Spinal cord (tissue), 10 donors: ENCODE results near the gene GPR4. TPM values are rescaled to one million over a fixed set of nuclear protein-coding genes. Genes with fewer than 3 reads are reported as not detected.

Experiments used
- DNase-seq, 6 donors: peaks; one replicate each; pipeline versions ENCODE4 v3.0.0 to v3.0.0-alpha.2; 2013 to 2015; ENCODE audit warnings: low spot score in 6 of 6, low read depth in 4 of 6
- H3K27ac ChIP-seq: one replicate; pipeline ENCODE4 v1.5.1; 2013; ENCODE audit warnings: low read depth, low read length, control low read depth
- H3K27me3 ChIP-seq: one replicate; pipeline ENCODE4 v1.6.1; 2013; ENCODE audit warnings: low read length; ENCODE audit not compliant: control insufficient read depth, insufficient read depth
- H3K36me3 ChIP-seq: one replicate; pipeline ENCODE4 v1.6.1; 2013; ENCODE audit warnings: low read length; ENCODE audit not compliant: control insufficient read depth, insufficient read depth
- H3K4me1 ChIP-seq: one replicate; pipeline ENCODE4 v1.6.1; 2013; ENCODE audit warnings: low read length; ENCODE audit not compliant: control insufficient read depth, insufficient read depth
- H3K4me3 ChIP-seq: one replicate; pipeline ENCODE4 v1.5.1; 2013; ENCODE audit warnings: low read depth, low read length, control low read depth
- H3K9me3 ChIP-seq: one replicate; pipeline ENCODE4 v1.6.1; 2013; ENCODE audit warnings: low read length; ENCODE audit not compliant: control insufficient read depth, insufficient read depth
- WGBS: methylation state at CpG from one replicate; pipeline ENCODE4 v1.1.5; 2013; ENCODE audit warnings: missing lambda C conversion rate; ENCODE audit not compliant: insufficient coverage; 5-methylcytosine and 5-hydroxymethylcytosine counted together
- polyA plus RNA-seq, 2 donors: library from polyadenylated mRNA; unstranded; fragments of 120-200 nt; gene quantifications; one replicate each; pipeline ENCODE4 v1.2.1, GENCODE V29; 2013; ENCODE audit not compliant: insufficient read length in 2 of 2
- total RNA-seq, 2 donors: library from RNA; depleted of rRNA in 1 of 2; stranded (reverse); fragments of 120-200 nt in 1 of 2; fragments of >200 nt in 1 of 2; gene quantifications; one replicate each; pipeline versions ENCODE4 v1.2.3 to v1.2.4, GENCODE V29; 2013 to 2014
- donor health status: healthy.

GPR4 gene
- total and polyA plus RNA-seq, 4 donors, result 0.30 to 3.1 (median 1.5) TPM

DNA sequence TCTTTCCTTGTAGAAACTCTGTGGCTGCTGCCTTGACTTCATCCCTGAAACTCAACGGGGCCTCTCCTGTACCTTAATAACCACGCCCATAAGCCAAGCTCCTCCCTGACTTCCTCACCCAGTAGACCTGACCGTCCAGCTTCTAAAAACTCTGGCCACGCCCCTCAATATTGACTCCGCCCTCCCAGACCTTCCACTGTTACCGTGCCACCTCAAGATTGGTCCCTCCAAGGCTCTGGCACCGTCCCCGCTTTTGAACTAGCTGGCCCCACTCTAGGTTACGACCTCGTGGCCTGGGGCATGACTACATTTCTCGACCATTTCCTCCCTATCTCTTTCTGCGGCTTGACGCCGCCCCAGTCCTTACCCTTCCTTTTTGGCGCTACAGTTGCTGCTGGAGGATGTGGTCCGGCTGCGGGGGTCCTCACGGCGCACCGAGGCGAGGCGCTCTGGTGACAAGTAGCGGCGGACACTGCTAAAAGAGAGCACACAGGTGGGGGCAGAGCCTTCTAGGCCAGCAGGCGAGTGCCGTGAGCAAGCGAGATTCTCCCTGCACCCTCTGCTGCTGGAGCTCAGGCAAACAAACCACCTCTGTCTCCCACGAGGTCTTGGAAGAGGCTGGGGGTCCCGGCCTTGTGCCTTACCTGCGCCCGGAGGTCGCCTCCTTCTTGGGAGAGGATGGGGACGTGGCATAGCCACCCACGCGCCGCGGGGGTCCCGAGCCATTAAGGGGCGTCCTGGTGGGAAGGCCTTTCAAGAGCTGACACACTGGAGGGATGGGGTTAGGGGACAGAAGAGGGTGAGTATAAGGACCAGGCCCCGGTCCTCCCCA, 39.5 kb upstream of the GPR4 start:
- peak overlapping the region; percentile 54 for H3K27ac ChIP-seq
- WGBS, result 26% methylated on average over 37 of the region's 40 CpGs
- no peaks in the 10 kb centered on the region for H3K9me3 ChIP-seq
- peaks cover 2% of the 10 kb centered on the region for H3K27me3 ChIP-seq
- peaks cover 67% of the 10 kb centered on the region for H3K4me1 ChIP-seq
- H3K36me3 ChIP-seq, result peaks cover 39% of the 10 kb centered on the region
- H3K4me3 ChIP-seq, result peak overlapping the region; percentile 28
- peak in 2 of 6 donors; percentile 2 to 45 for DNase-seq

DNA sequence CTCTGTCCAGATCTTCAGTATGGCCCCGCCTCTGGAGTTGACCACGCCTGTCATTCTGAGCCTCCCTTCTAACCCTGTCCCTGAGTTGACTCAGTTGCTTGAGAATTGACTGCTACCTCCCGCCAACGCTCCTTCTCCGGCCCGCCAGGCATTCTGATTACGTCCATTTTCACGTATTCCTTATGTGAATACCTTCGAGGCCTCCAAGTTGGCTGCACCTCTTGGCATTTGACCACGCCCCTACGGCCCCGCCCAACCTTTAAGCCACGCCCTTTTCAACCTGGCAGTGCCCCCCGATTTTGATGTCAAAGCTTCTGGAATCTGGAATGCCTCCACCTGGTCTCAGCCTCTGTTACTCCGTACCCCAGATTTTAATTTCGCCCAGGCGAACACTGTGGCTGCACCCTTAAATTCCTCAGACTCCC, 38.8 kb upstream of the GPR4 start:
- H3K4me1 ChIP-seq, result peaks cover 61% of the 10 kb centered on the region
- DNase-seq, result no peak
- H3K27me3 ChIP-seq, result peaks cover 2% of the 10 kb centered on the region
- no peaks in the 10 kb centered on the region for H3K9me3 ChIP-seq
- H3K36me3 ChIP-seq, result peaks cover 45% of the 10 kb centered on the region
- no peak overlapping the region for H3K4me3 ChIP-seq
- no peak overlapping the region for H3K27ac ChIP-seq
- 47% methylated on average over 17 of the region's 17 CpGs for WGBS

DNA sequence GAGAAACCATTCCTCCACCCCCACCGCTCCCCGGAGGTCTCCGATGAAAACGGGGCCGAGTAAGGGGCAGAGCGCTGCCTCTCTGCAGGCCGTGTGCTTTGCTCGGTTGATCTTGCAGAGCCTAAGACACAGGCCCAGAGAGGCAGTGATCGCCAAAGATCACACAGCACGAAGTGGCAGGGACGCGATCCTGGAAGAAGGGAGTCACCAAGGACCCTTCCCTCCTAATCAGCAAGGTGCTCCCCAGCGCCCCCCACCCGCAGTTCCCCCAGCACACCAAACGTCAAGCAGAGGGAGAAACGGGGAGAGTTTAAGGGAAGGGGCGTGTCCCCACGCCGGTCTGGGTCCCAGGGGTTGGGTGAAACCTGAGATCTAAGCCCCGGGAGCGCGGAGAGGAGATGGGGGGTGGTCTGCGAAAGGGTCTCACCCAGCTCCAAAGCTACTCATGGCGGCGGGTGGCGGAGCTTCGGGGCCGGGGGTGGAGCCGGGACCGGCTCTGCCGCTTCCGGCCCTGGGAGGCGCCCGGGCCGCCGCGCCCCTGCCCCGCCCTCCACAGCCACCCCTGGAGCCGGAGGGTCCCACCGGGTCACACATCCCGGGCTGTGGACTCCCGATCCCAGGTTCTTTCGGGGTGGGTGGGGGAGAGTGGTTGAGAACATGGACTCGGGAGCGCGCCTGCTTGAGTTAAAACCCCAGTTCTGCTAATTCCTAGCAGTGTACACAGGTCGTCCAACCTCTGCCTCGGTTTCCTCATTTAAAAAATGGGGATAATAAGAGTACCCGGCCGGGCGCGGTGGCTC, 37.1 kb upstream of the GPR4 start, which contains the start of gene EML2:
EML2 (minus strand) TSS at position 468 of the 800 bp plus-strand sequence; CDS start at position 447, 21 bp downstream.
- H3K27ac ChIP-seq, result no peak within 1 kb of the TSS
- 19% methylated on average over 26 of the region's 52 CpGs for WGBS
- peak in 2 of 6 donors; percentile 4 to 49 for DNase-seq
- peaks cover 44% of the 10 kb centered on the region for H3K4me1 ChIP-seq
- peak within 1 kb of the TSS; percentile 54 for H3K4me3 ChIP-seq
- peaks cover 2% of the 10 kb centered on the region for H3K27me3 ChIP-seq
- no peaks in the 10 kb centered on the region for H3K9me3 ChIP-seq
- peaks cover 47% of the 10 kb centered on the region for H3K36me3 ChIP-seq

DNA sequence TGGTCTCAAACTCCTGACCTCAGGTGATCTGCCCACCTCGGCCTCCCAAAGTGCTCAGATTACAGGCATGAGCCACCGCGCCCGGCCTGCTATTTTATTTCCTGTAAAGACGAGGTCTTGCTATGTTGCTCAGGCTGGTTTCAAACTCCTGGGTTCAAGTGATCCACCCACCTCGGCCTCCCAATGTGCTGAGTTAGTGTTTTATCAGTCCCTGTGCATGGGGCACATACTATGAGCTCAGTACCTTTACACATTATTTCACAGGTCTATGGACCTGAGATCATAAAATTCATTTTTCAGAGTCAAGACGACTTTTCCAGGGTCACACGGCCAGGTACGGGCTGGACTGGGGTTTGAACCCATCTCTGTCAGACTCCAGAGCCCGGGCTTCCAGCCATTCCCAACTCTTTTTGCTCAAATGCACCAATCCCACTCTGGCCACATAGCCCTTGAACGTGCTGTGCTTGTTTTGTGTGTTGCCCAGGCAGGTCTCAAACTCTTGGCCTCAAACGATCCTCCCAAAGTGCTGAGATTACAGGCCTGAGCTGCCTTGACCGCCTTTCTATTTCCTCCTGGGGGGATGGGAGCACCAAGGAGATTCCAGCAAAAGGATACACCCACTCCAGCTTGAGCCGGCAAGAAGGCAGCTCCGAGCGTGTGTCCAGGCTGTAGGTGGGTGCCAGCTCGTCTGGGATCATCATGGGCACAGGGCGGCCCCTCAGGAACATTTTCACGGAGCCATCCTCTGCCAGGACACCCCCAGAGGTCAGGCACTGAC, 36.1 kb upstream of the GPR4 start:
- Histone ChIP-seq H3K27me3 (no peaks in the 10 kb centered on the region), H3K9me3 (no peaks in the 10 kb centered on the region), H3K4me3 (no peak overlapping the region), H3K4me1 (peaks cover 34% of the 10 kb centered on the region), H3K27ac (no peak overlapping the region), H3K36me3 (peaks cover 53% of the 10 kb centered on the region)
- WGBS, result 71% methylated on average over 17 of the region's 19 CpGs
- DNase-seq, result no peak

DNA sequence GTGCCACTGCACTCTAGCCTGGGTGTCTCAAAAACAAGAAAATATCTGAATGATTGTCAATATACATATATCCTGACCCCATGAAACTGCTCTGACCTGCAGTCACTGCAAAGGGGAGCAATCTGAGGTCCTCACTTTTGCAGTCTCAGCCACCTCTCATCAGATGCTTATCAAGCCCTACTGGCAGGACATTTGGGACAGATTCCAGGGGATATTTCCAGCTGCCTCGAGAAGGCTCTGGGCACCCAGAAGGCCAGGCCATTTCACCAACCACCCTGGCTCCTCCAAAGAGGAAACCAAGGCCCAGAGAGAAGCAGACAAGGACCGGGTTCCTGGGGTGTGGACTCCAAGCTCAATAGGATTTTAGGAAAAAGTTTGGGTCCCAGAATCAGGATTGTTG, 34.9 kb upstream of the GPR4 start:
- Histone ChIP-seq H3K4me3 (no peak overlapping the region), H3K27ac (no peak overlapping the region), H3K36me3 (peaks cover 60% of the 10 kb centered on the region), H3K9me3 (no peaks in the 10 kb centered on the region), H3K4me1 (peaks cover 30% of the 10 kb centered on the region), H3K27me3 (no peaks in the 10 kb centered on the region)
- DNase-seq, result no peak
- 60% methylated on average over 1 of the region's 2 CpGs for WGBS

DNA sequence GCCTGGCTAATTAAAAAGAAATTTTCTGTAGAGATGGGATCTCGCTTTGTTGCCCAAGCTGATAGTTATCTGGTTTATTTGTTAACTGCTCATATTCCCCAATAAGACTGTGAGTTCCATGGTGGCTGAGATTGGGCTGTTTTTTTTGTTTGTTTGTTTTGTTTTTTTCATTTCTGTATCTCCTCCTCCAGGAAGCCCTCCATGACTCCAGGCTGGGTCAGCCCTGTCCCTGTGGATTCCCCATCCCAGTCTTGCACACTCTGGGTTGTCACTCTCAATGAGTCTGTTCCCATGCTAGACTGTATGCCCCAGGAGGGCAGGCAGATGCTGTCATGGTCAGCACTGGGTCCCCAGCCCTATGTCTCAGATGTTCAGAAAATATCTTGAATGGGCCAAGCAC, 34.3 kb upstream of the GPR4 start:
- H3K9me3 ChIP-seq, result no peaks in the 10 kb centered on the region
- no peak overlapping the region for H3K27ac ChIP-seq
- no CpG with 5 or more reads among the region's 1 CpG for WGBS
- peaks cover 58% of the 10 kb centered on the region for H3K36me3 ChIP-seq
- no peak for DNase-seq
- H3K4me1 ChIP-seq, result peaks cover 24% of the 10 kb centered on the region
- no peaks in the 10 kb centered on the region for H3K27me3 ChIP-seq
- no peak overlapping the region for H3K4me3 ChIP-seq

DNA sequence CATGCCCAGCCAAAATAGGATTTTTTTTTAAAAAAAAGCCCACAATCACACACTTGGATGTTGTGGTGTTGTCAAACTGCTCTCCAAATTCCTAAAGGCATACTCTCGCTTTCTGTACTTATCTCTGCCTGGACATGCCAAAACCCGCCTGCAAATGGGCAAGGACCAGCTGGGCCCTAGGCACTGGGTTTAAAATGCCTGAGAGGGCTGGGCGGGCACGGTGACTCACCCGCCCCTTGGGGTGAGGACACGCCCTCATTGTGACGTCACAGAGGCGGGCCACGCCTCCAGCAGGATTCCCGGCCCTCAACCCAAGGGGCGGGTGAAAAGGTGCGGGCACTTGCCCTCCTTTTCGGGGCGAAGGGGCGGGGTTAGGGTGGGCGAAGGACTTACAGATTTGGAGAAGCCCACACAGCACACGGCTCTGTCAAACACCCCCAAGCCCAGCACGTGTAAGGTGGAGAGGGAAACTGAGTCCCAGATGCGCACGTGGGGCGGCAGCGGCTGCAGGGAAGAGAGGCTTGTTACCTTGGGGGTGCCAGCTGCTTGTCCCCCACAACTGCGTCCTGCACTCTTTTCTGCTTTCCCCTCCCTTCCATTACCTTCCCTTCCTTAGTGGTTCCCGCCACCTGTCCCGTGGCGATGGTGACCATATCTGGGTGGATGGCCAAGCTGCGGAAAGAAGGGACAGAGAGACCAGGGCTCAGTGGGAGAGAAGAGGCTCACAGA, 30.6 kb upstream of the GPR4 start:
- DNase-seq, result peak in 2 of 6 donors; percentile 41 to 63
- 18% methylated on average over 14 of the region's 27 CpGs for WGBS
- H3K27ac ChIP-seq, result no peak overlapping the region

DNA sequence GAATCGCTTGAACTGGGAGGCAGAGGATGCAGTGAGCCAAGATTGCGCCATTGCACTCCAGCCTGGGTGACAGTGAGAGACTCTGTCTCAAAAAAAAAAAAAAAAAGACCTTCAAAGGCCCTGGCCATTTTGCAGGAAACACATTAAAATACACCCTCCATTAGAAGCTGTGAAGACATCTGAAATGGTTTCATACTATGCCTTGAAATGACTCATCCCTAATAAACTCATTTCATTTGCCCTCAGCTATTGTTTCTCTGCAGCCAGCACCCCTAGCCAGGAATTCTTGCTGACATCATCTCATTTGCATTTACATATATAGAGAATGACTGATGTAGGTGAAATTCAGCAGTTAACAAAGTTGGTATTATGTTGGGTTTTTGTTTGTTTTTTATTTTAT, 28.5 kb upstream of the GPR4 start:
- Histone ChIP-seq H3K27me3 (no peaks in the 10 kb centered on the region), H3K4me3 (no peak overlapping the region), H3K36me3 (peaks cover 73% of the 10 kb centered on the region), H3K27ac (no peak overlapping the region), H3K4me1 (peaks cover 8% of the 10 kb centered on the region), H3K9me3 (no peaks in the 10 kb centered on the region)
- 100% methylated on average over 2 of the region's 2 CpGs for WGBS
- no peak for DNase-seq

More for the DNA sequence above, 30.6 kb upstream of the GPR4 start:
- peaks cover 8% of the 10 kb centered on the region for H3K4me1 ChIP-seq
- H3K4me3 ChIP-seq, result no peak overlapping the region
- H3K9me3 ChIP-seq, result no peaks in the 10 kb centered on the region
- H3K36me3 ChIP-seq, result peaks cover 59% of the 10 kb centered on the region
- no peaks in the 10 kb centered on the region for H3K27me3 ChIP-seq

DNA sequence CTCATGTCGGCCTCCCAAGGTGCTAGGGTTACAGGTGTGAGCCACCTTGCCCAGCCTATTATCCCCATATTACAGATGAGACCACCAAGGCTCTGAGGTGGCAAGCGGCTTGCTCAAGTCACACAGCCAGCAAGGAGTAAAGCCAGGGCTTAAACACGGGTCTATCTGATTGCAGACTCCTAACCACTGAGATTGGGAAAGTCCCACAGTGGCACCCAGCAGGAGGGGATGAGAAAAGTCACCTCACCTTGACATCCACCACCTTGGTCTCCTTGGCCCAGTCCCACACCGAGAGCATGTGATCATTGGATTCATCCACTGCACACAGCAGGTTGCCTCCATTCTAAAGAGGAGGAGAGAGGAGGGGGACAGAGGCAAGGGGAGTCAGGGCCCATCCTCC, 27.7 kb upstream of the GPR4 start:
- H3K4me1 ChIP-seq, result peaks cover 8% of the 10 kb centered on the region
- H3K36me3 ChIP-seq, result peaks cover 80% of the 10 kb centered on the region
- no peaks in the 10 kb centered on the region for H3K9me3 ChIP-seq
- H3K27me3 ChIP-seq, result no peaks in the 10 kb centered on the region
- 90% methylated on average over 2 of the region's 4 CpGs for WGBS
- H3K4me3 ChIP-seq, result no peak overlapping the region
- H3K27ac ChIP-seq, result no peak overlapping the region
- DNase-seq, result no peak
